ENCODE results near the gene BLVRA.
"Not testable (repeated sequence)": the region's sequence is repeated elsewhere in the genome, so short reads cannot be mapped to it uniquely, and the experiment has no call there.

BLVRA gene

GRCh38 chr7:43758029-43758821 is at the start of gene BLVRA:
Gene BLVRA, plus strand, starts transcription at chr7:43758680. Its CDS starts 12,479 bp downstream, at chr7:43771159.
- H3K4me3 ChIP-seq (ENCODE audit: low read depth, low read length), result peak within 1 kb of the TSS; percentile 71
- no peaks in the 10 kb centered on the region for H3K36me3 ChIP-seq (replicated peaks)
- DNase-seq, result no peak
- no peaks in the 10 kb centered on the region for H3K27me3 ChIP-seq (replicated peaks)
- H3K27ac ChIP-seq, result peak within 1 kb of the TSS; percentile 6
- no peak for TF ChIP-seq CTCF (IDR thresholded peaks at IDR 0.05; ENCODE audit: low read depth, low read length, missing control alignments)
- in situ Hi-C loops (cut with HindIII; ENCODE audit: low pct_ligation_motif_present, low sequenced_read_pairs), result no loop called here

- no peak for DNase-seq
- H3K36me3 ChIP-seq (replicated peaks), result no peaks in the 10 kb centered on the region
- no peak overlapping the region for H3K4me3 ChIP-seq (ENCODE audit: low read depth, low read length)
- in situ Hi-C loops (cut with HindIII; ENCODE audit: low pct_ligation_motif_present, low sequenced_read_pairs), result no loop called here
- no peak overlapping the region for H3K27ac ChIP-seq
- no peak for TF ChIP-seq CTCF (IDR thresholded peaks at IDR 0.05; ENCODE audit: low read depth, low read length, missing control alignments)
- no peaks in the 10 kb centered on the region for H3K27me3 ChIP-seq (replicated peaks)
These were observed 47.0 kb upstream of the BLVRA start for GRCh38 chr7:43711503-43711902.

GRCh38 chr7:43715966-43716365 is 42.5 kb upstream of the BLVRA start:
- H3K4me3 ChIP-seq (ENCODE audit: low read depth, low read length); H3K27me3 ChIP-seq (replicated peaks); H3K27ac ChIP-seq; H3K36me3 ChIP-seq (replicated peaks); DNase-seq; in situ Hi-C loops (cut with HindIII; ENCODE audit: low pct_ligation_motif_present, low sequenced_read_pairs): not testable (repeated sequence)

GRCh38 chr7:43716598-43716997 is 41.9 kb upstream of the BLVRA start:
- Histone ChIP-seq H3K36me3 (replicated peaks) (no peaks in the 10 kb centered on the region), H3K27me3 (replicated peaks) (no peaks in the 10 kb centered on the region), H3K4me3 (ENCODE audit: low read depth, low read length) (no peak overlapping the region), H3K27ac (no peak overlapping the region)
- TF ChIP-seq CTCF (IDR thresholded peaks at IDR 0.05; ENCODE audit: low read depth, low read length, missing control alignments), result no peak
- in situ Hi-C loops (cut with HindIII; ENCODE audit: low pct_ligation_motif_present, low sequenced_read_pairs), result no loop called here
- DNase-seq, result no peak

- in situ Hi-C loops (cut with HindIII; ENCODE audit: low pct_ligation_motif_present, low sequenced_read_pairs), result no loop called here
- no peaks in the 10 kb centered on the region for H3K36me3 ChIP-seq (replicated peaks)
These were observed 37.2 kb upstream of the BLVRA start for GRCh38 chr7:43721193-43721806.

More at GRCh38 chr7:43721193-43721806, 37.2 kb upstream of the BLVRA start:
- no peaks in the 10 kb centered on the region for H3K27me3 ChIP-seq (replicated peaks)
- H3K27ac ChIP-seq, result no peak overlapping the region
- TF ChIP-seq CTCF (IDR thresholded peaks at IDR 0.05; ENCODE audit: low read depth, low read length, missing control alignments), result peak; percentile 40
- peak; percentile 27 for DNase-seq
- no peak overlapping the region for H3K4me3 ChIP-seq (ENCODE audit: low read depth, low read length)
